HG02678 (cell line): ENCODE results near the gene TXNIP.

ENCODE experiments used
- ATAC-seq: cut with Tn5 transposase; IDR thresholded peaks from one replicate; pipeline ENCODE4 v1.9.1; 2021; ENCODE audit warnings: mild to moderate bottlenecking, moderate library complexity; ENCODE audit not compliant: unreplicated experiment

Gene TXNIP

DNA sequence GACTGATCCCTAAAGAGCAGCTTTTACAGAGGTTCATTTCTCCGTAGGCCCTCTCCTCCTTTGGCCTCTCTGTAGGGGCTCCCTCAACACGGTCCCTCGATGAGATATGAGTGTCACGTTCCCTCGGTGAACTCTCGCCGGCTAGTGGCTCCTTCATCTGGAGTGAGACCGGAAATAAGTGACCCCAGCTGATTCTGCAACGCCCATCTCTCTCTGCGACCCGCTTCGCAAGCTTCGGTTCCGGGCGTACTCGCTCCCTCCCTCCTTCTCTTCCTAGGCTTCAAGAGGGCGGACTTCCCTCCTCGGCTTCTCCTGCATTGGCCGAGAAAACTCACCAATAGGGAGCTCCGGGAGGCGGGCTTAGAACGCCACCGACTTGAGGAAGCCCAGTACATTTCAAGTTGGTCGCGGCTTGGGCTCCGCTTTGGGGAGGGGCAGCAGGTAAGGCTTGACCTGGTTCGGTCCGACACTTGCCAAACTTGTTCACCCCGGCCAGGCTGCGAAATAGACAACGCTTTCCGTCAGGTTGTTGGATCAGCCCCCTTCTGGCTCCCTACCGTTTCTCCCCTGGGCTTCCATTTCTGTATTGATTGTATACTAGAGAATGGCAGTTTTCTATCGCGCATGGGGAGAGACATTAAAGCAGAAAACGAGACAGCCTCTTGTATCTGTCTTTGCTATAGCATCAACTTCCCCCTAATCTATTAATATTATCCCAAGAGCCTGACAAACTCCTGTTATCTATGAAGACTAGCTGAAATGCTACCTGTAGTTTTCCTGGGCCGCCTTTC lies 31.9 kb downstream of the TXNIP start, which contains the start of the genes ANKRD34A and POLR3GL:
Gene ANKRD34A (minus strand): TSS at position 248 of the 791 bp plus-strand sequence. CDS start 2,816 bp downstream, outside the sequence.
Gene POLR3GL (plus strand): TSS at position 363 of the 791 bp plus-strand sequence. CDS start 10,176 bp downstream, outside the sequence.
- peak; percentile 93 for ATAC-seq

GRCh38 chr1:145963265-145964019 lies 32.9 kb downstream of the TXNIP start:
- no peak for ATAC-seq

- ATAC-seq, result no peak
Observed at GRCh38 chr1:145962157-145963102, 33.9 kb downstream of the TXNIP start.

DNA sequence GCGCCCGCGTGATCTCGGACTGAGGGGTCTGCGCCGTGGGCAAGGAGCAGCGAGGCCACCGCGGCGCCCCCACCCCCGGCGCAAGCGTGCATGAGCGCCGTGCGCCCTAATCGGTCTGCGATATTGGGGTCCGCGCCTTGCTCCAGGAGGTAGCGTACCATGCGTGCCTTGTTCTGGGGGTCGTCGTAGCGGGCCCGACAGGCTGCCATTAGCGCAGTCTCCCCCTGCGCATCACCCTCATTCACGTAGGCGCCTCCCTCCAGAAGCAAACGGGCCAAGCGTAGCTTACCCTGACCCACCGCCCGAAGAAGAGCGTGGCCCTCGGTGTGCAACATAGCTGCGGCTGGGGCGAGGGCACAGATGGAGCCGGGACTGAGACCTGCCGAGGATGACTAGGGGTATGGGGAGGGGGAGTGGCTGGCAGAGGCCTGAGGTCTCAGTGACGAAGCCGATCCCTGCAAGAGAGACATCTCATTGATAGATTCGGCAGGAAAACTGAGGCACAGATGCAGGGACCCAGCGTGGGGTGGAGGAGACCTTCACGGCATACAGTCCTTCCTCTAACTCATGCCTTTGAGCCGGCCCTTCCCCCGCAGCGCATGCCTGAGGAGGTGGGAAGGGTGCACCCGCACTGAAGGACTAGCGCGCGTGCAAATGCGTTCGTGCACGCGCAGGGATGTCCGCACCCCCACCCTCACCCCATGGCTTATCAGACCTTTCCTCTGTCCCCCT lies 34.8 kb downstream of the TXNIP start:
- ATAC-seq, result no peak

DNA sequence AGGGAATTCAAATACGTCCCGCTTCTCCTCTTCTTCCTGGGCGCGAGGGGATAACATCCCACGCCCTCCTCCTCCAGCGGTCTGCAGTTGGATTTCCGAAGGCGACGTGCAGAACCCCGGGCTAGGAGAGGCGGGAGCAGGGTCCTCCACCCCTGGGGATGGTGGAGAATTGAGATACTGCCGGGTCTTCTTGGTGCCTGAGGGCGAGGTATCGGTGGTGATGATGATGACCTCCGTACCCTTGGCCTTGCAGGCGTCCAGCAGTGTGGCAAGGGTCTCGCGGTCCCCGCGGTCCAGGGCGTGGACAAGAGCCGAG lies 35.3 kb downstream of the TXNIP start:
- no peak for ATAC-seq

GRCh38 chr1:145960468-145961108 lies 35.8 kb downstream of the TXNIP start:
- ATAC-seq, result no peak

GRCh38 chr1:145959957-145960467 lies 36.4 kb downstream of the TXNIP start:
- ATAC-seq, result no peak

DNA sequence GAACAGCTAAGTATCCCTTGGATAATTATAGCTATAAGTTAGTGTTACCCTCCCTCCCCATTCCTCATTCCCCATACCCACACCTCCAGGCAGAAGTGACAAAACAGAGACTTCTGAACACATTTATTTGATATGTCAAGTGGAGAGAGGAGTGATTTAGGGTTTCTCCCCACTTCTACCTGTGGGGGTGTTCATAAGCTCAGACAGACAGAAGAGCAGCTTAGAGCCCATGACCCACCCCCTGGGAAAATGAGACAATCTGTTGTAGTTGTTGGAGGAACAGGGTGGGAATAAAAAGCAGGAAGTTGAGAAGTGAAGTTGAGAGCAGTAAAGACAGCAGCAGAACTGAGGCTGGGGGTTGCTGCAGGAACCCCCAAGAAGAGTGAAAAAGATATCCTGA lies 37.0 kb downstream of the TXNIP start:
- no peak for ATAC-seq

- ATAC-seq, result no peak
Observed at GRCh38 chr1:145958734-145959133, 37.6 kb downstream of the TXNIP start.

DNA sequence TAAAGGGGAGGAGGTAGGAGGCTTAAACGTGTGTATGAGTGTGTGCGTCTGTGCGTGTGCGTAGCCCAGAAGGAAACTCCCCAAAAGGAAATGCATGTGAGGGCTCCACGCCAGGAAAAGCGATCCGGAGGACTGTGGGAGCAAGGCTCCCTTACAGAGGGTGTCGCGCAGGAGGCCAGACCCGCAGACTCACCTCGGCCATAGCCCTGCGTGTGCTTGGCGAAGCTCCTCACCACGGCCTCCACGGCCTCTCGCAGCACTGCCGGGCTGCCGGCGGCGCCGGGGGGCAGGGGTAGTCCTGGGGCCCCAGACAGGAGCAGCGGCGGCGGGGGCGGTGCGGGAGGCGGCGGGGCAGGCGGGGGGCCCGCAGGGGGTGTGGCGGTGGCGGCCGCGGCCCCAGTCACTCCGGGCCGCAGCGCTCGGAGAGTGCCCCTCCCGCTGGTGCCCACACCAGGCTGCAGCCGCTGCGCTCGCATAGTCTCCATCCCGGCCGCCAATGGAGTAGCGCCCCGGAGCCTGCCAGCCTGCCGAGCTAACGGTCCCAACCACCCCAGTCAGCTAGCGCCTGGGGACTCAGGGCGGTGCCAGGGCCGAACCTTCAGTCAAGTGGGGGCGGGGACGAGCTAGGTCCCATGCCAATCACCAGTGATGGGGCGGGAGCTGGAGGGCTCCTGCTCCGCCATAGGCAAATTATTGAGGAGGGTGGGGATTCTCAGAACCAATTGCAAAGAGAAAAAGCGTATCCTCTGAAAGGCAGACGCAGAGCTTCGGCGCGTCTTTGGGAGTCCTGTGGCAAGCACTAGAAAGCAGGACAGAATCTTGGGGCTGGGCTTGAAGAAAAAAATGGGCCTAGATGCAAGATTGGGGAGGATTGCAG lies 38.7 kb downstream of the TXNIP start, which contains the start of gene LIX1L:
Gene LIX1L (minus strand): TSS at position 575 of the 877 bp plus-strand sequence. CDS start 90 bp downstream, at position 485.
- peak; percentile 90 for ATAC-seq

DNA sequence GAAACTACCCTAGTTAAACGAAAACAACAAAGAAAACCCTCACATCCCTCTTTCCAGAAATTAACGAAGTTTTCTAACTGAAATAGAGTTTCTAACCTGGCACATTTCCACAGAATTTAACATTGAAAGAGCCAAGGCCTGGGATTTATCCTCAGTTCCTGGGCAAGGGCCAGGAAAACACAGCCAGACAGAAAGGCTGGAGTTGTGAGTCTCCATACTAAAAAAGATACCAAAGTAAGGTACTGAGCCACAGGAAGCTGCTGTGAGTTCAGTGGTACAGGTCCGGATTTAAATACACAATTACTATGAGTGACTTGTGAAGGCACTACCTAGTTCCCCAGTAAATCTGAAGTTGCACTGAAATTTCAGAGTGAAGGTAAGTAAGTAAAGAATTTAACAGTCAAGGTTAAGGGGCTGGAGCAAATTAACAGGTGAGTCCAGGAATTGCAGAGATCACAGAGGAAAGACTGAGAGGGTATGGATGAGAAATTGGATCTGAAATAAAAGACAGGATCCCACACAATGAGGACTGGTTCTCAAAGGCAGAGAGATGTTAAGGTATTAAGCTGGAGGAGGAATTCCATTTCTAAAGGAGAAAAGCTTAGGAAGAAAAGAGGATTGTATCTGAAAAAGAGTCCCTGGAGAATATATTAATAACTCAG lies 39.5 kb downstream of the TXNIP start:
- no peak for ATAC-seq

- ATAC-seq, result no peak
Observed at GRCh38 chr1:145956361-145956760, 40.0 kb downstream of the TXNIP start.

DNA sequence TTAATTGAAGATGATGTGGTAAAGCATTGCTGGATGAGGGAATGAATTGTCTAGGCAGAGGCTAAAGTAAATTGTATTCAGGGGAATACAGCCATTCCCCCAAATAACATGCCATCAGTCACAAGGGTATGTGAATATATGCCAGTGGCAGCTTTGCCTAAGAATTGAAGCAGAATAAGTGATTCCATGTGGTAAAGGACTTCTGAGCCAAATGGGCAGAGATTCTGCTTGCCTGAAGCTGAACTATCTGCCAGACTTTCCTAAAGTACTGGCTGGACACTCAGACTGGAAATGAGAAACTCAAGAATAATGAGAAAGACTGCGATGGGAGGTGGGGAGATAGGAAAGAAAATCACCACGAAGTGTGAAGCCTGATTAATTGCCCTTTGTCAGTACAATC lies 40.9 kb downstream of the TXNIP start:
- no peak for ATAC-seq

DNA sequence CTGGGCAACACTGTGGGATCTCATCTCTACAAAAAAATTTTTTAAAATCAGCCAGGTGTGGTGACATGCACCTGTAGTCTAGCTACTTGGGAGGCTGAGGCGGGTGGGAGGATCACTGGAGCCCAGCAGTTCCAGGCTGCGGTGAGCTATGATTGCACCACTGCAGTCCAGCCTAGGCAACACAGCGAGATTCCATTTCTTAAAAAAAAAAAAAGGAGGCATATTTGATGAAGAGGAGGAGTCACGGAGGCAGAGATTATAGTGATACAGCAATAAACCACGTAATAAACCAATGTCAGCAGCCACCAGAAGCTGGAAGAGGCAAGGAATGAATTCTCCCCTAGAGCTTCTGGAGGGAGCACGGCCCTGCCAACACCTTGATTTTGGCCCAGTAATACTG lies 42.5 kb downstream of the TXNIP start:
- ATAC-seq, result no peak

DNA sequence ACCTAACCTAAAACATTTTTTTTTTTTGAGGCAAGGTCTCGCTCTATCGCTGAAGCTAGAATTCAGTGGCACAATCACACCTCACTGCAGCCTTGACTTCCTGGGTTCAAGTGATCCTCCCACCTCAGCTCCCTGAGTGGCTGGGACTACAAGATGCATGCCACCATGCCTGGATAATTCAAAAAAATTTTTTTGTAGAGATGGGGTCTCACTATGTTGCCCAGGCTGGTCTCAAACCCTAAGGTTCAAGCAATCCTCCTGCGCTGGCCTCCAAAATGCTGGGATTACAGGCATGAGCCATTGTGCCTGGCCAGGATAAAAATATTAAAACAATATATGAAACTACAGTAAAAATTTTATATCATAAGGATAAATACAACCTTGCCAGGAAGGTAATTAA lies 43.5 kb downstream of the TXNIP start:
- no peak for ATAC-seq

DNA sequence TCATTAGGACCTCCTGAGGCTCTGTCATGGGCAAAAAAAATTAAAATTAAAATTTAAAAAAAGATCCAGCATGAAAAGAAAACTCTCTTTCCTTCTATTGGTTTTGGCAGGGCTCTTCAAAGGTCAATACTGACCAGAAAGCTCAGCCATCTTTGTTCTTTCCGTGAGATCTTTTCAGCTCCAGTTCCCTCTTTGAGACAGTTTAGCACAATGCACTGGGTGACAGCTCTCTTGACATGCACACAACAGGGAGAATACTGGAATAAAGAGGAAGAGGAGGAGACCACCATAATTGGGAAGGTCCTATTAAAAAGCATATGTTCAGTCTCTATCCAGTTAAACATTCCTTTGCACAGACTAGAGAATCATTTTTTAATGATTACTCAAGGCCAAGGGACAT lies 44.9 kb downstream of the TXNIP start:
- no peak for ATAC-seq

GRCh38 chr1:145949219-145949618 lies 47.2 kb downstream of the TXNIP start:
- ATAC-seq, result no peak

DNA sequence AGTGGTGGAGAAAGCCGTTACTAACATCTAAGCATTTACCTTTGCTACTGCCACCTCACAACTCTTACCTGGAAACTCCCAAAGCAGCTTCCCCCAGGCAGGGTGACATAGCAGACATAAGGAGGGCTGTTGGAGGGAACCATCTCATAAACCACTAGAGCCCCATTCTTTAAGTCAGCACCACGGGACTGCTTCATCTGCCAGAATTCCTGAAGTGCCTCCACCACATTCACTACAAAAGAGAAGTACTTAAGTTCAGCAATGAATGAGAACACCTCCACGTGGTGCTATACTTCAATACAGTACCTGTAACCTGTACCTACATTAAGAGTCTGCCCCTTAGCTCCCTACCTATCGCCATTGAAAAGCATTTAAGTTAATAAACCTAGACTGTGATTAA lies 48.8 kb downstream of the TXNIP start:
- ATAC-seq, result no peak
